K562 (cell line): Measurements from ENCODE around the gene ALOXE3. TPM values are rescaled to one million over a fixed set of nuclear protein-coding genes. Genes with fewer than 3 reads are reported as not detected.
A peak's percentile ranks its signal among the peaks of the same experiment; 100 is the strongest.

Experiments used
- ARID3A ChIP-seq: IDR thresholded peaks from 2 replicates; pipeline ENCODE4 v1.6.1; 2012; ENCODE audit warnings: low read depth, low read length, improper control_type of control experiment, borderline replicate concordance
- BRD4 ChIP-seq: fragments of 200-600 bp; sonication (generic); IDR thresholded peaks from 2 replicates; pipeline ENCODE4 v1.6.1; 2017; ENCODE audit warnings: inconsistent platforms
- CC2D1A ChIP-seq: fragments of 450-650 bp; IDR thresholded peaks from 2 replicates; pipeline ENCODE4 v1.6.1; 2017; ENCODE audit warnings: mild to moderate bottlenecking
- ERF ChIP-seq: fragments of 450-650 bp; formaldehyde crosslinking; IDR thresholded peaks from 2 replicates; pipeline ENCODE4 v1.4.0; 2020; ENCODE audit warnings: mild to moderate bottlenecking, mixed read lengths
- ESRRA ChIP-seq: fragments of 450-650 bp; IDR thresholded peaks from 2 replicates; pipeline ENCODE4 v1.6.1; 2014; ENCODE audit warnings: low read depth, mild to moderate bottlenecking, moderate library complexity, borderline replicate concordance
- HSF4 ChIP-seq: fragments of 250-450 bp; sonication (Bioruptor Pico); IDR thresholded peaks from 2 replicates; pipeline ENCODE4 v2.1.2; 2022; ENCODE audit warnings: mild to moderate bottlenecking, moderate library complexity, borderline replicate concordance
- MED1 ChIP-seq: sonication (generic); formaldehyde crosslinking; IDR thresholded peaks from 2 replicates; pipeline ENCODE4 v1.8.1; 2023; ENCODE audit warnings: missing genetic modification reagents, borderline replicate concordance
- MEF2D ChIP-seq: conservative IDR thresholded peaks from 2 replicates; pipeline ENCODE4 v1.6.1; 2016; ENCODE audit warnings: low read depth, missing genetic modification characterization, missing compliant biosample characterization
- NFXL1 ChIP-seq: fragments of 450-650 bp; formaldehyde crosslinking; IDR thresholded peaks from 2 replicates; pipeline ENCODE4 v1.4.0; 2021; ENCODE audit warnings: mild to moderate bottlenecking
- POLR2AphosphoS2 ChIP-seq: IDR thresholded peaks from 2 replicates; pipeline ENCODE4 v1.6.1; 2012; ENCODE audit warnings: low read length, improper control_type of control experiment
- RBFOX2 ChIP-seq: fragments of 200-400 bp; formaldehyde crosslinking; IDR thresholded peaks from 2 replicates; pipeline ENCODE4 v1.6.1; 2017; ENCODE audit warnings: low read depth, mild to moderate bottlenecking, low read length, moderate library complexity
- SMC3 ChIP-seq: conservative IDR thresholded peaks from 2 replicates; pipeline ENCODE4 v1.6.1; 2011; ENCODE audit warnings: low read depth, low read length, improper control_type of control experiment; ENCODE audit not compliant: insufficient read depth
- USF2 ChIP-seq: sonication (generic); formaldehyde crosslinking; IDR thresholded peaks from 2 replicates; pipeline ENCODE4 v1.5.0; 2020; ENCODE audit warnings: missing genetic modification reagents
- ZFX ChIP-seq: sonication (generic); formaldehyde crosslinking; IDR thresholded peaks from 2 replicates; pipeline ENCODE4 v1.8.0; 2022; ENCODE audit warnings: mild to moderate bottlenecking, missing genetic modification reagents, moderate library complexity
- ZNF146 ChIP-seq: IDR thresholded peaks from one replicate; pipeline ENCODE4 v1.6.1; 2018; ENCODE audit warnings: missing compliant biosample characterization; ENCODE audit not compliant: unreplicated experiment
- ZNF316 ChIP-seq: fragments of 450-650 bp; IDR thresholded peaks from 2 replicates; pipeline ENCODE4 v1.6.1; 2016
- ZNF324 ChIP-seq: fragments of 250-450 bp; sonication (Bioruptor Pico); IDR thresholded peaks from 2 replicates; pipeline ENCODE4 v1.4.0; 2020; ENCODE audit warnings: mild to moderate bottlenecking
- ZNF407 ChIP-seq: fragments of 450-650 bp; IDR thresholded peaks from 2 replicates; pipeline ENCODE4 v1.6.1; 2016; ENCODE audit warnings: low read depth
- polyA plus RNA-seq, 8 experiments: library from polyadenylated mRNA; depleted of rRNA in 4 of 8; stranded (reverse) in 5 of 8; unstranded in 3 of 8; fragments of >200 nt; fragmentation: Nextera tagmentation in 2 of 8; fragmentation: Illumina TruSeq in 1 of 8; extraction: Ambion mirVana in 2 of 8; extraction: Trizol in 1 of 8; gene quantifications; 2 replicates each; pipeline versions ENCODE4 v1.2.1 to v1.2.3, GENCODE V29; 2011 to 2014; ENCODE audit warnings: inconsistent platforms in 1 of 8, missing spikeins in 1 of 8
- total RNA-seq, 7 experiments: library from RNA; depleted of rRNA in 6 of 7; stranded (reverse); fragments of >200 nt in 6 of 7; fragmentation: Illumina TruSeq in 2 of 7; extraction: Trizol in 2 of 7; gene quantifications; 2 replicates each; pipeline versions ENCODE4 v1.2.1 to v1.2.3, GENCODE V29; 2011 to 2021; ENCODE audit warnings: low replicate concordance in 1 of 7

Gene ALOXE3
- total and polyA plus RNA-seq, 9 of the 15 experiments (the other 6 are each of a cell fraction or from before 2014, with no cell fraction given), result 0.04 TPM; not detected in 8

GRCh38 chr17:8152112-8152775 is 33.9 kb upstream of the ALOXE3 start, which contains the start of gene PER1 (continued):
- TF ChIP-seq USF2 (peak; percentile 18; the same call in 1 of the 2 replicates), MEF2D (tag) (no peak), ARID3A (no peak), SMC3 (no peak), NFXL1 (CRISPR knock-in tag) (no peak), ESRRA (no peak), RBFOX2 (peak; percentile 82), BRD4 (no peak), ZNF316 (no peak), MED1 (CRISPR knock-in tag) (no peak), HSF4 (CRISPR knock-in tag) (no peak), ZNF146 (CRISPR knock-in tag) (no peak), POLR2AphosphoS2 (no peak), ZFX (CRISPR knock-in tag) (peak; percentile 14; the same call in 1 of the 2 replicates), ZNF407 (no peak), CC2D1A (peak; percentile 32; the same call in 1 of the 2 replicates), ERF (CRISPR knock-in tag) (no peak), ZNF324 (CRISPR knock-in tag) (no peak)
